ENCODE results near the gene COPG2. TPM values are rescaled to one million over a fixed set of nuclear protein-coding genes. Genes with fewer than 3 reads are reported as not detected.

COPG2 gene
- total RNA-seq, 1 donor from 2014 or later, result 27.8 TPM

DNA sequence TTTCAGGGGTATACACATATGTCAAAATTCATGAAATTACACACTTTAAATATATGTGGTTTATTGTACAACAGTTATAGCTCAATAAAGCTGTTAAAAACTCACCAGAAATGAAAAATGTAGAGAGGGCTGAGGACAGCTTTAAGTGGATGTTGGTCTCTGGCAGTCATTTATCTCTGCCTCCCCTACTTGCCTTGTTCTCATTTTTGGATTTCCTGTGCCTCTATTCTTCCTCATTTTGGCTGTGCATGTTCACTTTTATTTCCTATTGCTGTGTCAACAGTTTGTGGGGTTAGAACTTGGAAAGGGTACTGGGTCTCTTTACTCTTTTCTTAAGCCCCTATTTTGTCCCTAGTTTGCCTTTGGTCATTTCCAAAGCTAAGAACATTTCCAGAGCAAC, 195.3 kb downstream of the COPG2 start:
- no peak for TF ChIP-seq CTCF (conservative IDR thresholded peaks at IDR 0.05; ENCODE audit: low read depth, low read length)
- H3K4me3 ChIP-seq (ENCODE audit: low read depth, low read length), result no peak overlapping the region
- DNase-seq (ENCODE audit: low read depth), result no peak

GRCh38 chr7:130471974-130472373, 196.6 kb downstream of the COPG2 start:
- H3K4me3 ChIP-seq (ENCODE audit: low read depth, low read length), result no peak overlapping the region
- DNase-seq (ENCODE audit: low read depth), result no peak
- TF ChIP-seq CTCF (conservative IDR thresholded peaks at IDR 0.05; ENCODE audit: low read depth, low read length), result no peak

GRCh38 chr7:130468612-130469011, 199.9 kb downstream of the COPG2 start:
- no peak overlapping the region for H3K4me3 ChIP-seq (ENCODE audit: low read depth, low read length)
- TF ChIP-seq CTCF (conservative IDR thresholded peaks at IDR 0.05; ENCODE audit: low read depth, low read length), result no peak
- no peak for DNase-seq (ENCODE audit: low read depth)

DNA sequence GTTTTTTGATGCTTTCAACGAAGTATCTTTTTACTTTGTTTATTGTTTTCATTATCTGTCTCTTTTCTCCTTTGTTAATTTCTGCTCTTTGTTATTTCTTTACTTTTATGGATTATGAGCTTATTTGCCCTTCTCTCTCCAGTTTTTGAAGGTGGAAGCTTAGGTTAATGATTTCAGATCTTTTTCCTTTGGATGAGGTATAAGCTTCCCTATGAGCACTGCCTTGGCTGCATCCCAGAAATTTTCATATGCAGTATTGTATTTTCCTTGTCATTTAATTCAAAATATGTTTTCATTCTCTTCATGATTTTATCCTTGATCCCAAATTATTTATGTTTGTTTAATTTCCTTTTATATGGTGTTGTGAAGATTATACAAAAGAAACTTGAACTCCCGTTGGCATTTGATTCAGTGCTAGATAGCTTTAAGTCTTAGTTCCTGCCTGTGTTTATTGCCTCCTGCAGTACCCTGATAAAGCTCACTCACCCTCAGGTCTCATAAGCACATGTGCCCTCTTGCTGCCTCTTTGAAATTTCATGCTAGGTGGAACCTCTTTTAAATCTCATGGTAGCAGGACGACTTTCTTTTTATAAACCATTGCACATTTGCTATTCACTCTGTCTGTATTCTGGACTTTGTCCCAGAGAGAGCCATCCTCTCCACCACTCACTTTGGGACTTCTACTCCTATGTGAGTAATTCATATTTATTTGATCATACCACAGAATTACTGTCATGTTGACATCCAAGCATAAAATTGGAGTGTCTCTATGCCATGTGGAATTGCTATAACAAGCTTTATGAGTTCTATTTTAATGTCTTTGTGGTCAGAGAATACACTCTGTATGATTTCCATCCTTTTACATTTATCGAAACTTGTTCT, 204.8 kb downstream of the COPG2 start:
- no peak for TF ChIP-seq CTCF (conservative IDR thresholded peaks at IDR 0.05; ENCODE audit: low read depth, low read length)
- H3K4me3 ChIP-seq (ENCODE audit: low read depth, low read length), result no peak overlapping the region

GRCh38 chr7:130461272-130461671, 207.3 kb downstream of the COPG2 start:
- DNase-seq (ENCODE audit: low read depth), result no peak
- no peak for TF ChIP-seq CTCF (conservative IDR thresholded peaks at IDR 0.05; ENCODE audit: low read depth, low read length)
- H3K4me3 ChIP-seq (ENCODE audit: low read depth, low read length), result no peak overlapping the region

More for the DNA sequence above, 204.8 kb downstream of the COPG2 start:
- no peak for DNase-seq (ENCODE audit: low read depth)

DNA sequence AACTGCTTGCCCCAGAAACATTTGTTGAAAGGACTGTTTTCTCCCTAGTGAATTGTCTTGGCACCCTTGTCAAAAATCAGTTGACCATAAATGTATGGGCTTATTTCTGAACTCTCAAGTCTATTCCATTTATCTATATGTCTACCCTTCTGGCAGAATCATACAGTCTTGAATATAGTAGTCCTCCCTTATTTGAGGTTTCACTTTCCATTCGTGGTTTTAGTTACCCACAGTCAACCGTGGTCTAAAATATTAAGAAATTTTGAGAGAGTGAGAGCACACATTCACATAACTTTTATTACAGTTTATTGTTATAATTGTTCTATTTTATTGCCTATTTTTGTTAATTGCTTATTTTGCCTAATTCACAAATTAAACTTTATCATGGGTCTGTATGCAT, 210.3 kb downstream of the COPG2 start:
- no peak for TF ChIP-seq CTCF (conservative IDR thresholded peaks at IDR 0.05; ENCODE audit: low read depth, low read length)
- no peak overlapping the region for H3K4me3 ChIP-seq (ENCODE audit: low read depth, low read length)
- DNase-seq (ENCODE audit: low read depth), result no peak

Other genes with a start within 250 kb of the COPG2 start
- gene CEP41, start 227.7 kb downstream of the COPG2 start, total RNA-seq, result 19.1 and 22.0 TPM in 2 replicates
- gene MEST, start 176.7 kb downstream of the COPG2 start, total RNA-seq, result 42.0 and 66.4 TPM in 2 replicates
- not detected in 2 replicates for gene TSGA13, start 17.8 kb upstream of the COPG2 start, total RNA-seq
- 0.14 TPM in 1 of 2 replicates, not detected in the other for gene KLF14, start 65.5 kb upstream of the COPG2 start, total RNA-seq

All from epithelial cell of proximal tubule (primary cell).